IPS-18c (cell line): ENCODE results near the gene TMEM179.

Source experiments
- H3K4me3 ChIP-seq: 2 replicates; pipeline ENCODE4 v1.7.0; 2013; ENCODE audit warnings: low read depth, mild to moderate bottlenecking, low read length, moderate library complexity; ENCODE audit not compliant: insufficient read depth
- H3K9me3 ChIP-seq: one replicate; pipeline ENCODE4 v1.6.1; 2013; ENCODE audit warnings: mild to moderate bottlenecking, low read length, moderate library complexity; ENCODE audit not compliant: control insufficient read depth, insufficient read depth

Gene TMEM179

DNA sequence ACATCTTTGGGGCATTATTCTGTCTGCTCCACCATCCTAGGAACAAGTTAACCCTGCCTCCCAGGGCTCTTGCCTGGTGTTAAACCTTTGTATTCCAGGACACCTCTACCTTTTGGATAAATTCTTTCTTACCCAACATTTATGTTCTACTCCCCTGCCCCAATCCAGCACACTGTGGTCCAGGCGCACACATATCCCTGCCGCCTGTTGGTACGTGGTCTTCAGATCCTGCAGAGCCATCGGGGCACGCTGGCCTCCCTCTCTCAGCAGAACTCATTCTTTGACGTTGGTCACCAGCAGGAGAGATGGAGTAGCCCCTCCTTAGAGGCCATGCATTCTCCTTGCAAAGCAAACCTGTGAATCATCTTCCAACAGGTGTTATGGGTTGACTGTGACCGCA lies 5.1 kb upstream of the TMEM179 start:
- peaks cover 1% of the 10 kb centered on the region for H3K9me3 ChIP-seq
- H3K4me3 ChIP-seq, result no peak overlapping the region

- peak overlapping the region; percentile 39 for H3K4me3 ChIP-seq
- no peaks in the 10 kb centered on the region for H3K9me3 ChIP-seq
Measured at GRCh38 chr14:104603711-104604401, 716 bp downstream of the TMEM179 start.

DNA sequence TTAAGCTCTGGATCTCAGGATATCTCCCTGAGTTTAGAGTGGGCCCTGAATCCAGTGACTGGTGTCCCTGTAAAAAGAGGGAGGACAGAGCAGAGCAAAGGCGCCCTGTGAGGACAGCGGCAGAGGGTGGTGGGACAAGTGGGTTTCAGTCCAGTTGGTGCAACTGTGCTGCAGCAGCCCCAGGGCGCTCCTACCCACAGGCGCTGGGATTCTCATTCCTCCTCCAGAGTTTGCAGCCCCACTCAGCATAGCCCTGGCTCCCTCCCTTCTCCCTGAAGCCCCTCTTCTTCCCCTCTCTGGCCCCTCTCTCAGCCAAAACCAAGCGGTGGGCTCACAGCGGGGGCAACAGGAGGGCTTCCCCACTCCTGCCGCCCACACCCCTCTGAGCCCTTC lies 1.6 kb downstream of the TMEM179 start:
- no peak overlapping the region for H3K4me3 ChIP-seq

GRCh38 chr14:104602315-104602932 lies 2.1 kb downstream of the TMEM179 start:
- Histone ChIP-seq H3K4me3 (no peak overlapping the region), H3K9me3 (no peaks in the 10 kb centered on the region)

More for the DNA sequence above, 1.6 kb downstream of the TMEM179 start:
- H3K9me3 ChIP-seq, result no peaks in the 10 kb centered on the region

DNA sequence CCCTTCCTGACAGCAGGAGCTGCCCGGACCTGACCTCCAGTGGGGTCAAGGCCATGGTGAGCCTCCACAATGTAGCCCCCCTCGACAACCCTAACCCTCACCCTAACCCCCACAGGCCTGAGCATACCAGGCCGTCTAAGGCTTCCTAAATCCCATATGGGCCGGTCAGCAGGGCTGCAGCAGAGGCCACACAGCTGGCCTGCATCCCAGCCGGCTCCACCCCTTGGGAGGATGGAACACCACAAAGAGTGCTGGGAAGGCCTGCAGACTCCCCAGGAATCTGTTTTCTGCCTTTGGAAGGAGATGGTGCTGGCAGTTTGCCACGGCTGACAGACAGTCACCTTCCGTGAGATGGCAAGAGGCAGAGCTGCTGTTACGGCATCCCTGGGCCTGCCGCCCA lies 2.8 kb downstream of the TMEM179 start:
- no peak overlapping the region for H3K4me3 ChIP-seq
- no peaks in the 10 kb centered on the region for H3K9me3 ChIP-seq

DNA sequence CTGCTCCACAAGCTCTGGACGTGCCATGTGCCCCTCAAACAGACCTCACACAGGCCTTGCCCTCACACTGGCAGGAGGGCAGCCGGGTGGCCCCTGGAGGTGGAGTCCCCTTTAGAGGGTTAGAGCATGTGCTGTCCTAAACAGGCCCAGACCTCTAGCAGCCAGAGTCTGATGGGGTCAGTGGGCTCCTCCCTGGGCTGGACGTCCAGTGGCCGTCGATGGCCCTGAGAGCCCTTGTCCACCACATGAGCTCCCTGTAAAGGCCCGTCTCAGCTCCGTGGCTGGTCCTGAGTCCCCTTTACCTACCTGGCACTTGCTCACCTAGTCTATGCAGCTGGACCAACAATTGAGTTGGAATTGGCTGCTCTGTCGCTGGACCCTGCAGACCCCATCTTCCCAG lies 3.8 kb downstream of the TMEM179 start:
- no peaks in the 10 kb centered on the region for H3K9me3 ChIP-seq
- H3K4me3 ChIP-seq, result no peak overlapping the region

DNA sequence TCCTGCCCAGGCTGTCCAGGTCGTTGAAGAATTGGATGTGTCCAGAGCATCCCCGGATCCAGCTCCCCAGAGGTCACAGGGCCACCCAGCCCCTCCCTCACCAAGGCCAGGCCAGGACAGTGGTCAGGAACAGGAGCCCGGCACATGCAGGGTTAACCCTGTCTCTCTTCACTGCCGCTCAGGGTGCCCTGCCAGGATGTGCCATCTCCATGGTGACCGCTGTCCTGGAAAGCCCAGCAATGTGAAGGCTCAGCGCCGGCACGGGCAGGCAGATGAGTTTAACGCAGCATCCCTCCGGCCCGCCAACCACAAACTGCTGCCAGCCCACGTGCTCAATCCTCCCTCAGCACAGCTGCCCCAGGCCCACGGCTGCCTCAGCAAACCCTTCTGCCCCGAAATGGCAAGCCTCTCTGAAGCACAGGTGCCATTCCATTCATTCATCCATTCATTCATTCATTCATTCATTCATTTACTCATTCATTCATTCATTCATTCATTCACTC lies 4.4 kb downstream of the TMEM179 start:
- Histone ChIP-seq H3K4me3 (no peak overlapping the region), H3K9me3 (no peaks in the 10 kb centered on the region)

DNA sequence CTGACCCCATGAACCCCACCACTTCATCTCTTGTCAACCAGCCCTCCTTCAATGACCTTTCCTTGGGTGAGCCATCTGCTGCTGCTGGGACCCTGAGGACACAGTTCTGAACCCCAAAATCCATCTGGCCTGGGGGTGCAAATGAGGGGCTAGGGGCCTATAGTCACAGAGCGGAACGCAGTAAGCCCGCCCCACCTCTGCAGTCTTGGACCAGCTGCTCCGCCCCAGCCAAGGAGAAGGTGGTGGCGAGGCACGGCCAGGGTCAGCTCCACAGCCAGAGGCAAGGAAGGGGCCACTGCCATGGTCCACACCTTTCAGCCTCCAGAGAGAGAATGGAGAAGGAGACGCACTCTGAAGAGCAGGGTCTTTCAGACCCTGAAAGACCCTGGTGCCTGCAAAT lies 5.1 kb downstream of the TMEM179 start:
- H3K4me3 ChIP-seq, result no peak overlapping the region
- no peaks in the 10 kb centered on the region for H3K9me3 ChIP-seq

DNA sequence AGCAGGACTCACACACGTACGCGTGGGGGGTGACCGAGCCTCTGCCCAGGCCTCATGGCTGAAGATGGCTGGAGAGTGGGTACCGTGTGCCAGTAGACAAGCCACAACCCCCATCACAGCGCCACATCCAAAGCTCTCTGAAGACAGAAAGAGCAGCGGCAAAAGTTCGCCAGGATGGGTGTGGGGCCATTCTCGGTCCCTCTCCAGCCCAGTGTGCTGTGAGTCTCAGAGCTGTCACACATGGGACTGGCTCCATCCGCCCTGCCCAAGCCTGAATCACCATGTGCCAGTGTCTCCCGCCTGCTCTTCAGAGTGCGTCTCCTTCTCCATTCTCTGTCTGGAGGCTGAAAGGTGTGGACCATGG lies 5.7 kb downstream of the TMEM179 start:
- no peak overlapping the region for H3K4me3 ChIP-seq
- H3K9me3 ChIP-seq, result no peaks in the 10 kb centered on the region

DNA sequence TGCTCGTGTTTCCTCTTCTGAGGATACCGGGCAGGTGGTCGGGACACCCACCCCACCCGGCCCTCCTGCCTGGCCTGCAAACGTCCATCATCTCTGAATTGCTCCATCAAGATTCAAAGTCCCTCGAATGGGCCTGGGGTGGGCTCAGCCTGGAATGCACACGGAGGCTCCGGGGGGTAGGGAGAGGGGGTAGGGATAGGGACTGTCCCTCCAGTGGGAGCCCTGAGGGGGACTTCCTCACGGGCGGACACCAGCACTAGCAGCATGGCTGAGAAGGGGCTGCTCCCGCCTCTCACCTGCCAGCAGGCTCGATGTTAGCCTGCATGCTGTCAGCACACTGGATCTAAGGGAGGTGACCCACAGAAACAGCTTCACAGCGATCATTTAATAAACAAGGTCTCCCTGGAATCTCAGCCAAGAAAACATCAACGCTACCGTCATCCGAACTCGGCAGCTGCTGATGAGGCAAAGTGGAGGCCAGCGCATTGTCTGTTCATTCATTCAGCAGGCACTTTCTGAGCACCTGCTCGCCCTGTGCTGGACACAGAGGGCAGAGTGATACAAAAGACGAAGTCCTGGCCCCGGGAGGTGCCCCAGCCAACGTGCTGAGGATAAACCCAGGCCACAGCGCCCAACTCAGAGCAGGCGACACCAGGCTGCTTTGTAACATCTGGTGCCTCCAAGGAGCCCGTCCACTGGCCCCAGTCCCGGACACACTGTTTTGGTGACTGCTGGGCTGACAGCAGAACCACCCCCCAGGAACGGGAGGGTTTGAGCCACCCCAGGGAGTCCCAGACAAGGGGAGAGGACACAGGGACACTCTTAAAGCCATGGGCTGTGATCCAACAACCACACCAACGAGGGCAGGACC lies 6.3 kb downstream of the TMEM179 start:
- no peaks in the 10 kb centered on the region for H3K9me3 ChIP-seq
- H3K4me3 ChIP-seq, result no peak overlapping the region

GRCh38 chr14:104597576-104597975 lies 7.0 kb downstream of the TMEM179 start:
- no peaks in the 10 kb centered on the region for H3K9me3 ChIP-seq
- H3K4me3 ChIP-seq, result no peak overlapping the region

GRCh38 chr14:104596927-104597351 lies 7.6 kb downstream of the TMEM179 start:
- Histone ChIP-seq H3K4me3 (no peak overlapping the region), H3K9me3 (no peaks in the 10 kb centered on the region)

DNA sequence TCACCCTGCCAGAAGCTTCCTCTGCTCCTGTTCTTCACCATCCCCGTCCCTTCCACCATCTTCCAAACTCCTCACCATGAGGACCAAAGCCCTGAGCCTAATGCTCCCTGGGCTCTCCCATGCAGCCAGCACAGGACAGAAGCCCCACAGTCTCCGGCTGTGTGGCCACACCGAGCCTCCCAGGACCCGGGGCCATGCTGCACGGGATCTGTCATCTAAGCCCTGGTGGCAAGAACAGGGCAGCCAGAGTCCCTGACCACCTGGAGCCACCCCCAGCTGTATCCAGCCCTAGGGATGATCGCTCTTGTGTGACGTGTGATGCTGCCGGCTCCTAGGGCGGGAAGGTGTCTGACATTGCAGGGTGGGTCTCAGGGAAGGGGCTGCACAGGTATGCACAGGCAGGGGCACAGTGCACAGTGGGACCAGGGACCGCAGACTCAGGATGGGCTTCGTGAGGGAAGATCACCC lies 8.1 kb downstream of the TMEM179 start:
- Histone ChIP-seq H3K9me3 (no peaks in the 10 kb centered on the region), H3K4me3 (no peak overlapping the region)

DNA sequence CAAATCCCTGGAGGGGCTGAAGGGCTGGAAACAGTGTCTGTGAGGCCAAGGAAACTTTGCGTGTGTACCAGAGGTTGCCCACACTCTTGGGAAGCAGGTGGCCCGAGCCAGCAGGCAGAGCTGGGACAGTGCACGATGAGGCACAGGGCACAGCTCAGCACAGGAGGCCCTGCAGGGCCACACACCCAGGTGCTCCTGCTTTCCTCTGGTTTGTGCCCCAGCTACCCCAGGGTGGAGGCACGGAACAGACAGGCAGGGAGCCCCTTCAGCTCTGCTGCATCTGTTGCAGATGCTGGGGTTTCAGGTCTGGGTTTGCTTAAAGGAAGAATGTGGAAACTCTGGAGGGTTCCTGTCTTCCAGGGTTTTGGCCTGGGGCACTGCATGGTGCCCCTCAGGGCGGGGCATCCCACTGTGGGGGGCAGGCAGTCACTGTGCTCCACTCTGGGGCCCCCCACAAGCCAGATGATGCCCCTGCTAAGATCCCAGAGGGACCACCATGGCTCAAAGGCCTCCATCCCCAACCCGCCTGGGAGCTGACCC lies 8.6 kb downstream of the TMEM179 start:
- Histone ChIP-seq H3K4me3 (no peak overlapping the region), H3K9me3 (no peaks in the 10 kb centered on the region)

GRCh38 chr14:104595116-104595675 lies 9.4 kb downstream of the TMEM179 start:
- Histone ChIP-seq H3K9me3 (no peaks in the 10 kb centered on the region), H3K4me3 (no peak overlapping the region)

DNA sequence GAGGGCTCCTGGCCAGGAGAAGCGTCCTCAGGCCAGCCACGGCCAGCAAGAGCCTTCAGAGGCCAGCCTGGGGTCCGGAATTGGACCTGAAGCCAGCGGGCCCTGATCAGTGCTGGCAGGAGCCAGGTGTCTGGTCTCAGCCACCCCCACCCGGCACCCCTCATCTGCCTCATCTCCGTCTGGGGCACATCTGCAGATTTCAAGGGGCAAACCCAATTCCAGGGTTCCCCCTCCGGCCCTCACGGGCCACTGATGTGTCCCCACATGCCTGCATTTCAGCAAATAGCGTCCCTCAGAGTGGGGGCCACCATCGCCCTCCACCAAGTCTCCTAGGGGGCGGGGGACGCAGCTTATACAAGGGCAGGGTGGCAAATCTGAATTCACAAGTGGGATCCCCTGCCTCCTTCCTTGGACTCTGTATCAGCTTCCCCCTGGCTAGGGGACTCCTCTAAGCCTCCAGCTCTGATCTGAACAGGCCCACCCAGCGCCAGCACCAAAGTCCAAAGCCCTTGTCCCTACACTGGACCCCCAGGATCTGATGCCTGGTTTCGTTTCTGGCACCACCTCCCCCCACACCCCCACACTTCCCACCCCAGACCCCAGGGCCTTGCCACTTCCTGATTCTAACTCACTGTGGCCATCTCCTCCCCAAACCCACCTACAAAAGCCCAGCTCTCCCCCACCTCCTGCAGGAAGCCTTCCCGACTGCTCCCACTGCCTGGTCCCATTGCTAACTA lies 10.1 kb downstream of the TMEM179 start:
- Histone ChIP-seq H3K4me3 (no peak overlapping the region), H3K9me3 (no peaks in the 10 kb centered on the region)

DNA sequence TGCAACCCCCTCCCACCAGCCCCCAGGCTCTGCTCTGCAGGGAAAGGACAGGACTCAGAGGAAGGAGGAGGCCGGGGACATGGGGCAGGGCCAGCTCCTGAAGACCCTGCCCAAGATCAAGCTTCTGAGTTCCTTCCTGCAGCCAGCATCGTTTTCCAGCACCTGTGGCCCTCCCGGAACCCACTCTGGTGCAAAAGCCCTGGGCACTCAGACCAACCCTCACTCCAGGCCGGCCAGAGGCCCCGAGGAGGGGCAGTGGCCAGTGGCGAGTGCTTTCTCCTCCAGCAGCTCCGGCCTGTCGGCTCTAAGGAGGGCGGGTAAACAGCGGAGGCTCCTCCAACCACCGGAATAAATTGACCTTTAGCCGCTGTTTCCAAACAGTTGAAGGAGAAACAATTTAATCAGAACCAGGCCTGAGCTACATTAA lies 10.8 kb downstream of the TMEM179 start:
- Histone ChIP-seq H3K9me3 (no peaks in the 10 kb centered on the region), H3K4me3 (no peak overlapping the region)
